IMR-90 (cell line): ENCODE results near the gene PFDN6. TPM values are rescaled to one million over a fixed set of nuclear protein-coding genes. Genes with fewer than 3 reads are reported as not detected.

Experiments used
- ATAC-seq: fragments of 200-7000 bp; cut with Tn5 transposase; 2 replicates; pipeline ENCODE4 v1.9.1; 2020; ENCODE audit warnings: low read depth, mild to moderate bottlenecking, moderate library complexity
- Bru-seq: library from RNA; stranded (reverse); fragments of 400-500 nt; gene quantifications from one replicate; lab custom pipeline; 2021; lab: Mats Ljungman, UMichigan
- BruChase-seq, 2 experiments: library from RNA; stranded (reverse); fragments of 400-500 nt; gene quantifications; one replicate each; lab custom pipeline; 2021; lab: Mats Ljungman, UMichigan
- BruUV-seq: library from RNA; stranded (reverse); fragments of 400-500 nt; replicated peaks from 2 replicates; lab custom pipeline; 2021; lab: Mats Ljungman, UMichigan
- CTCF ChIA-PET: fragments of 300-600 bp; formaldehyde crosslinking; extraction: SDS; loops from one replicate; lab custom pipeline; 2021; ENCODE audit warnings: antibody characterized with exemption; lab: Yijun Ruan, JAX
- POLR2A ChIA-PET: fragments of 300-600 bp; sonication (Branson Sonifier 250); formaldehyde crosslinking; loops from one replicate; lab custom pipeline; 2022; ENCODE audit warnings: antibody characterized with exemption; ENCODE audit not compliant: unreplicated experiment; lab: Charles Lee
- DNase-seq: peaks from one replicate; pipeline ENCODE4 v3.0.0; 2013
- H2AFZ ChIP-seq: replicated peaks from 2 replicates; pipeline ENCODE3; 2013; ENCODE audit warnings: low read length, mild to moderate bottlenecking; ENCODE audit not compliant: poor library complexity
- H2AK5ac ChIP-seq: 2 replicates; pipeline ENCODE4 v1.6.1; 2013; ENCODE audit warnings: low read depth, low read length, inconsistent platforms
- H2AK9ac ChIP-seq: replicated peaks from 2 replicates; pipeline ENCODE3; 2013; ENCODE audit warnings: mild to moderate bottlenecking, low read depth, low read length, moderate library complexity; ENCODE audit not compliant: poor library complexity
- H2BK120ac ChIP-seq: 2 replicates; pipeline ENCODE4 v1.6.1; 2013; ENCODE audit warnings: low read depth, low read length, inconsistent platforms
- H2BK15ac ChIP-seq: 3 replicates; pipeline ENCODE4 v1.6.1; 2013; ENCODE audit warnings: low read depth, low read length, inconsistent platforms
- H2BK20ac ChIP-seq: 2 replicates; pipeline ENCODE4 v1.6.1; 2013; ENCODE audit warnings: low read depth, mild to moderate bottlenecking, inconsistent platforms, low read length, moderate library complexity
- H2BK5ac ChIP-seq: 2 replicates; pipeline ENCODE4 v1.6.1; 2013; ENCODE audit warnings: mild to moderate bottlenecking, low read depth, low read length, inconsistent platforms; ENCODE audit not compliant: poor library complexity, severe bottlenecking
- H3K14ac ChIP-seq: replicated peaks from 2 replicates; pipeline ENCODE4 v1.6.1; 2013; ENCODE audit warnings: low read depth, low read length, inconsistent platforms
- H3K18ac ChIP-seq: 2 replicates; pipeline ENCODE4 v1.6.1; 2013; ENCODE audit warnings: low read depth, low read length, control low read depth
- H3K23ac ChIP-seq: 2 replicates; pipeline ENCODE4 v1.6.1; 2013; ENCODE audit warnings: low read depth, low read length, inconsistent platforms
- H3K27ac ChIP-seq: 2 replicates; pipeline ENCODE4 v1.5.1; 2013; ENCODE audit warnings: mild to moderate bottlenecking, control low read depth, low read length; ENCODE audit not compliant: insufficient read depth
- H3K27me3 ChIP-seq: 2 replicates; pipeline ENCODE4 v1.6.1; 2013; ENCODE audit warnings: low read length; ENCODE audit not compliant: control insufficient read depth, insufficient read depth
- H3K36me3 ChIP-seq: 2 replicates; pipeline ENCODE4 v1.6.1; 2013; ENCODE audit warnings: low read length, mixed read lengths; ENCODE audit not compliant: control insufficient read depth, insufficient read depth
- H3K4ac ChIP-seq: 2 replicates; pipeline ENCODE4 v1.6.1; 2013; ENCODE audit warnings: low read depth, low read length, inconsistent platforms
- H3K4me1 ChIP-seq: 2 replicates; pipeline ENCODE4 v1.6.1; 2013; ENCODE audit warnings: low read length, mixed read lengths; ENCODE audit not compliant: control insufficient read depth, insufficient read depth
- H3K4me2 ChIP-seq: 2 replicates; pipeline ENCODE4 v1.6.1; 2013; ENCODE audit warnings: low read depth, mild to moderate bottlenecking, control low read depth, low read length, moderate library complexity
- H3K4me3 ChIP-seq: 2 replicates; pipeline ENCODE4 v1.5.1; 2013; ENCODE audit warnings: low read depth, mild to moderate bottlenecking, control low read depth, low read length, moderate library complexity; ENCODE audit not compliant: insufficient read depth
- H3K56ac ChIP-seq: 2 replicates; pipeline ENCODE4 v1.6.1; 2013; ENCODE audit warnings: low read length, inconsistent platforms; ENCODE audit not compliant: insufficient read depth; ENCODE audit errors: extremely low read depth
- H3K79me1 ChIP-seq, 2 experiments: 2 replicates each; pipeline ENCODE4 v1.6.1; 2013; ENCODE audit warnings: low read length in 2 of 2, inconsistent platforms in 1 of 2, low read depth in 1 of 2
- H3K9ac ChIP-seq: 2 replicates; pipeline ENCODE4 v1.6.1; 2013; ENCODE audit warnings: low read depth, low read length, control low read depth
- H3K9me1 ChIP-seq: 2 replicates; pipeline ENCODE4 v1.6.1; 2013; ENCODE audit warnings: low read length, inconsistent platforms; ENCODE audit not compliant: insufficient read depth
- H3K9me3 ChIP-seq: 2 replicates; pipeline ENCODE4 v1.6.1; 2013; ENCODE audit warnings: low read length; ENCODE audit not compliant: control insufficient read depth, insufficient read depth
- H4K20me1 ChIP-seq: 2 replicates; pipeline ENCODE4 v1.6.1; 2013; ENCODE audit warnings: low read length, inconsistent platforms; ENCODE audit not compliant: insufficient read depth
- H4K5ac ChIP-seq: 2 replicates; pipeline ENCODE4 v1.6.1; 2013; ENCODE audit warnings: mild to moderate bottlenecking, low read depth, low read length, control low read depth
- H4K8ac ChIP-seq, 2 experiments: 2 replicates each; pipeline ENCODE4 v1.6.1; 2013; ENCODE audit warnings: low read depth in 2 of 2, low read length in 2 of 2, control low read depth in 1 of 2, inconsistent platforms in 1 of 2
- H4K91ac ChIP-seq: 2 replicates; pipeline ENCODE4 v1.6.1; 2013; ENCODE audit warnings: low read depth, low read length, inconsistent platforms; ENCODE audit not compliant: insufficient read depth
- BHLHE40 ChIP-seq: fragments of 150-350 bp; IDR thresholded peaks from 2 replicates; pipeline ENCODE4 v1.6.1; 2016; ENCODE audit warnings: mild to moderate bottlenecking, low read depth, low read length
- CEBPB ChIP-seq: IDR thresholded peaks from 2 replicates; pipeline ENCODE4 v1.6.1; 2012; ENCODE audit warnings: low read depth, low read length, improper control_type of control experiment
- CTCF ChIP-seq: conservative IDR thresholded peaks from 2 replicates; pipeline ENCODE4 v1.5.1; 2012; ENCODE audit warnings: mild to moderate bottlenecking, low read depth, low read length, improper control_type of control experiment
- ELK1 ChIP-seq: fragments of 150-350 bp; IDR thresholded peaks from 2 replicates; pipeline ENCODE4 v1.6.1; 2016; ENCODE audit warnings: low read depth, mild to moderate bottlenecking, low read length, moderate library complexity, borderline replicate concordance
- FOS ChIP-seq: fragments of 150-350 bp; IDR thresholded peaks from 2 replicates; pipeline ENCODE4 v1.6.1; 2016; ENCODE audit warnings: low read depth, low read length
- MAFK ChIP-seq: IDR thresholded peaks from 2 replicates; pipeline ENCODE4 v1.6.1; 2012; ENCODE audit warnings: low read depth, low read length, improper control_type of control experiment
- MXI1 ChIP-seq: IDR thresholded peaks from 2 replicates; pipeline ENCODE4 v1.6.1; 2012; ENCODE audit warnings: low read depth, mild to moderate bottlenecking, low read length, moderate library complexity, borderline replicate concordance
- POLR2A ChIP-seq: IDR thresholded peaks from 2 replicates; pipeline ENCODE4 v1.6.1; 2012; ENCODE audit warnings: mild to moderate bottlenecking, low read depth, low read length
- RFX5 ChIP-seq: IDR thresholded peaks from 2 replicates; pipeline ENCODE4 v1.8.0; 2012; ENCODE audit warnings: low read depth, mild to moderate bottlenecking, low read length, moderate library complexity
- USF2 ChIP-seq: fragments of 150-350 bp; IDR thresholded peaks from 2 replicates; pipeline ENCODE4 v1.6.1; 2017; ENCODE audit warnings: mild to moderate bottlenecking, antibody characterized with exemption, low read length, low read depth
- WGBS, 2 experiments: methylation state at CpG; one replicate each; pipeline versions ENCODE4 v1.1.5 to v1.1.7; 2013; ENCODE audit warnings: missing lambda C conversion rate in 2 of 2; ENCODE audit not compliant: insufficient read length in 1 of 2; ENCODE audit errors: extremely low coverage in 2 of 2; 5-methylcytosine and 5-hydroxymethylcytosine counted together
- dilution Hi-C: fragments of 300-500 bp; cut with HindIII; formaldehyde crosslinking; loops from one replicate; pipeline ENCODE4 v1.14.3; 2018; ENCODE audit warnings: low sequenced_read_pairs; ENCODE audit not compliant: unreplicated experiment
- in situ Hi-C: fragments of 300-500 bp; cut with MboI; formaldehyde crosslinking; loops from 3 replicates; pipeline ENCODE4 v1.14.3; 2019; ENCODE audit warnings: low sequenced_read_pairs, inconsistent platforms, mixed read lengths
- intact Hi-C: fragments of 100-400 bp; cut with micrococcal nuclease; formaldehyde crosslinking; loops from 2 replicates; pipeline ENCODE4 v1.10.0; 2022
- long read RNA-seq: library from polyadenylated mRNA; unstranded; transcript quantifications from one replicate; pipeline ENCODE4 v2.0.0, GENCODE V29; 2021; ENCODE audit not compliant: unreplicated experiment
- polyA plus RNA-seq, 3 experiments: library from polyadenylated mRNA; depleted of rRNA; stranded (reverse); fragments of >200 nt; gene quantifications; 2 replicates each; pipeline ENCODE4 v1.2.3, GENCODE V29; 2012; ENCODE audit warnings: low replicate concordance in 1 of 3
- total RNA-seq: library from RNA; depleted of rRNA; stranded (reverse); fragments of >200 nt; gene quantifications from 2 replicates; pipeline ENCODE4 v1.2.3, GENCODE V29; 2012; rRNA removed

Gene PFDN6
- 24.4 and 41.7 TPM in 2 replicates for total RNA-seq
- 76.5 and 92.1 TPM in 2 replicates for polyA plus RNA-seq (2012; rRNA removed)
- polyA plus RNA-seq (2012; cell fraction: cytosol; rRNA removed): 14.6 and 24.2 TPM in 2 replicates
- 12.9 and 43.5 TPM in 2 replicates for polyA plus RNA-seq (2012; cell fraction: nucleus; rRNA removed; ENCODE audit: low replicate concordance)
- percentile 58 among the genes with signal in this experiment for Bru-seq, nascent RNA
- percentile 54 among the genes with signal in this experiment for BruChase-seq, experiment 1, labeled RNA remaining after a 6-hour chase
- BruChase-seq, experiment 2, labeled RNA remaining after a 2-hour chase: percentile 46 among the genes with signal in this experiment
- long read RNA-seq, partial matches to known transcripts: 2 of 4 reads
- long read RNA-seq, other reads (novel, unspliced or antisense): 1 of 4 reads

- Histone ChIP-seq H3K4me1 (peaks cover 7% of the 10 kb centered on the region), H3K4me2 (peak within 1 kb of the TSS; percentile 97), H4K20me1 (no peaks in the 10 kb centered on the region), H3K9me1 (peaks cover 3% of the 10 kb centered on the region; the same call in 1 of the 2 replicates), H2BK20ac (peak within 1 kb of the TSS; percentile 80; the same call in 1 of the 2 replicates), H3K56ac (peak within 1 kb of the TSS; percentile 82), H3K9ac (peak within 1 kb of the TSS; percentile 93), H3K18ac (peak within 1 kb of the TSS; percentile 68), H2AFZ (peak within 1 kb of the TSS; percentile 94), H2BK120ac (peak within 1 kb of the TSS; percentile 87; the same call in 1 of the 2 replicates), H3K23ac (peak within 1 kb of the TSS; percentile 86; the same call in 1 of the 2 replicates), H3K9me3 (no peaks in the 10 kb centered on the region), H3K4me3 (peak within 1 kb of the TSS; percentile 84), H3K14ac (peak within 1 kb of the TSS; percentile 77), H2AK9ac (peak within 1 kb of the TSS; percentile 99), H2BK15ac (peak within 1 kb of the TSS; percentile 43; the same call in 1 of the 3 replicates), H4K5ac (peak within 1 kb of the TSS; percentile 73), H3K4ac (peak within 1 kb of the TSS; percentile 88), H2BK5ac (peak within 1 kb of the TSS; percentile 89), H3K79me1 (peaks cover 27 to 53% of the 10 kb centered on the region in 2 experiments), H4K91ac (peak within 1 kb of the TSS; percentile 62), H3K27ac (peak within 1 kb of the TSS; percentile 84), H3K36me3 (peaks cover 42% of the 10 kb centered on the region), H2AK5ac (peak within 1 kb of the TSS; percentile 94), H4K8ac (peak within 1 kb of the TSS; percentile 53 to 94), H3K27me3 (no peaks in the 10 kb centered on the region)
- DNase-seq (peak; percentile 88), ATAC-seq (peak; percentile 97)
- in situ Hi-C loops: no loop called here
- ChIA-PET POLR2A (interaction anchor here (0.5 to 1.3 kb wide), 4 partner anchors 9 to 850 kb away, joined by 3 to 10 read pairs (median 4); partner anchors contain the start of gene ZBTB22), CTCF (interaction anchor here (0.8 to 1.5 kb wide), 2 partner anchors 10 kb away, joined by 3 to 5 read pairs; partner anchors contain the start of gene RGL2)
- dilution Hi-C loops: no loop called here
- intact Hi-C loops: no loop called here
- no TSS peak for BruUV-seq
- WGBS, 2 experiments: 0% methylated on average over 22 of the region's 43 CpGs; no CpG with 5 or more reads in 1 of the 2 experiments
- TF ChIP-seq FOS (no peak), RFX5 (no peak), USF2 (peak; percentile 21; the same call in 1 of the 2 replicates), CTCF (no peak), MAFK (no peak), BHLHE40 (peak; percentile 70; the same call in 1 of the 2 replicates), MXI1 (peak; percentile 99), CEBPB (peak; percentile 63; the same call in 1 of the 2 replicates), POLR2A (0 out of 2 replicates have a peak, but pooled peaks have one; percentile 15), ELK1 (no peak)
These were observed at the start of gene PFDN6, which contains the start of gene WDR46 for GRCh38 chr6:33288921-33289783. PFDN6 (plus strand) TSS chr6:33289601; CDS start chr6:33289857, 256 bp downstream. WDR46 (minus strand) TSS chr6:33289239; CDS start chr6:33289170, 69 bp downstream.
